Effector memory CD4-positive, alpha-beta T cell (primary cell): Measurements from ENCODE around the gene PSMD4.
"Not testable (repeated sequence)": the region's sequence is repeated elsewhere in the genome, so short reads cannot be mapped to it uniquely, and the experiment has no call there.

Experiments
- DNase-seq, 3 donors: peaks; one replicate each; pipeline ENCODE4 v3.0.0-alpha.2; 2020
- H3K27ac ChIP-seq: 2 replicates; pipeline ENCODE4 v1.7.0; 2013; ENCODE audit warnings: mild to moderate bottlenecking, low read length, moderate library complexity; ENCODE audit not compliant: insufficient read depth, poor library complexity, severe bottlenecking
- H3K27me3 ChIP-seq: replicated peaks from 2 replicates; pipeline ENCODE4 v1.7.0; 2013; ENCODE audit warnings: mild to moderate bottlenecking, low read length; ENCODE audit not compliant: insufficient read depth, control insufficient read depth, poor library complexity, severe bottlenecking
- H3K36me3 ChIP-seq: 2 replicates; pipeline ENCODE4 v1.7.0; 2013; ENCODE audit warnings: mild to moderate bottlenecking, low read length, moderate library complexity; ENCODE audit not compliant: control insufficient read depth, insufficient read depth
- H3K4me1 ChIP-seq: 2 replicates; pipeline ENCODE4 v1.7.0; 2013; ENCODE audit warnings: low read length, mild to moderate bottlenecking; ENCODE audit not compliant: control insufficient read depth, insufficient read depth, poor library complexity, severe bottlenecking
- H3K4me3 ChIP-seq: 2 replicates; pipeline ENCODE4 v1.7.0; 2013; ENCODE audit warnings: low read length, low read depth, mild to moderate bottlenecking; ENCODE audit not compliant: insufficient read depth, poor library complexity, severe bottlenecking
- H3K9me3 ChIP-seq: 2 replicates; pipeline ENCODE4 v1.7.0; 2013; ENCODE audit warnings: mild to moderate bottlenecking, low read length, moderate library complexity; ENCODE audit not compliant: control insufficient read depth
- total RNA-seq, 3 donors: gene quantifications; one replicate each; lab custom pipeline; 2026; lab: John Stamatoyannopoulos, UW

PSMD4 gene
- total RNA-seq = 38.1 to 57.9 (median 53.8) reads per million in 3 donors

DNA sequence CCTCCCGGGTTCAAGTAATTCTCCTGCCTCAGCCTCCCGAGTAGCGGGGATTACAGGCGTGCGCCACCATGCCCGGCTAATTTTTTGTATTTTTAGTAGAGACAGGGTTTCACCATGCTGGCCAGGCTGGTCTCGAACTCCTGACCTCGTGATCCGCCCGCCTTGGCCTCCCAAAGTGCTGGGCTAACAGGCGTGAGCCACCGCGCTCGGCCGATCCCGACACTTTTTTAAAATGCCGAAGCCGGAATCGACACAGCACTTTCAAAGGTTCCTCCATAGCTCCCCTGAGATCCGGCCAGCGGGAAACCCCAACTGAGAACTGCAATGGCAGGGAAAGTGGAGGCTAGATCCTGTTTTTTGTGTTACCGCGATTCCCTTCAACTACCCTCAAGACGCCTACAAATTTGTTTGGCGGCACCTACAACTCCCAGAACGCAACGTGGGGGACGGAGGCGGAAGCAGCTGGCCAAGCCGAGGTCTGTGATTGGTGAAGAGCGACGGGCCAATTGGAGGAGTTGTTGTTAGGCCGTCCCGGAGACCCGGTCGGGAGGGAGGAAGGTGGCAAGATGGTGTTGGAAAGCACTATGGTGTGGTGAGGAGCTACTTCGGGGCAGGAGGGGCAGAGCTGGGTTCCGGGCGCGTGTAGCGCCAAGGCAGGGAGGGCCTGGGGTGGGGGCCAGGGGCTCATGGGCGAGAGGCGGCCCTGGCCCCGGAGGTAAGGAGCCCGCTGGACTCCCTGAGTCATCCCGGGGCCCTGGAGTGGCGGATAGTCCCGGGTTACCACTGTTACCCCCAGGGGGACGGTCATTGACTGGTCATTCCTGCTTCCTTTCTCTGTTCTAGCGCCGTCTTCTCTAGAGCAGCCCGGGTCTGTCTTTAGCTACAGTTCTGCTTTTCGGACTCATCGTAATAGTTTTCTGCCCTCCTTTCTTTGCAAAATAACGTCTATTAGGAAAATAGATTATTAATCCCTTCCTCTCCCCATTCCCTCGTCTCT lies at the start of gene PSMD4:
PSMD4 (plus strand) TSS at position 518 of the 997 bp plus-strand sequence; CDS start at position 567, 49 bp downstream.
- Histone ChIP-seq H3K36me3 (peaks cover 1% of the 10 kb centered on the region), H3K4me3 (peak within 1 kb of the TSS; percentile 73), H3K4me1 (peaks cover 8% of the 10 kb centered on the region), H3K27ac (peak within 1 kb of the TSS; percentile 68), H3K27me3 (no peaks in the 10 kb centered on the region), H3K9me3 (no peaks in the 10 kb centered on the region)
- peak; percentile 88 to 89 (median 88) for DNase-seq

DNA sequence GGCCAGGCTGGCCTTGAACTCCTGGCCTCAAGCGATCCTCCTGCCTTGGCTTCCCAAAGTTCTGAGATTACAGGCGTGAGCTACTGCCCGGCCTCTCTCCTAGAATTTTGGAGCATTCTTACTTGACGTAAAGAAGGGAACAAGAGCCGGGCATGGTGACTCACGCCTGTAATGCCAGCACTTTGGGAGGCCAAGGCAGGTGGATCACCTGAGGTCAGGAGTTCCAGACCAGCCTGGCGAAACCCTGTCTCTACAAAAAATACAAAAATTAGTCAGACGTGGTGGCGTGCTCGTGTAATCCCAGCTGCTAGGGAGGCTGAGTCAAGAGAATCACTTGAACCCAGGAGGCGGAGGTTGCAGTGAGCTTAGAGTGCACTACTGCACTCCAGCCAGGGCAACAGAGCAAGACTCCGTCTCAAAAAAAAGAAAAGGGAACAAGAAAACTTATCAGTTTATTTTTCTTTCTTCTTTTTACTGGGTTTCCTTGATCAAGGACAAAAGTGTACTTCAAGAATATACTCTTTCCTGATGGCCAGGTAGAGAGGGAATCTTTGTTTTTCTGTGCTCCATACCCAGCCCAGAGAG lies 49.1 kb upstream of the PSMD4 start:
- DNase-seq, H3K4me1 ChIP-seq, H3K9me3 ChIP-seq, H3K27me3 ChIP-seq, H3K4me3 ChIP-seq, H3K27ac ChIP-seq: not testable (repeated sequence)
- H3K36me3 ChIP-seq = peaks cover 12% of the 10 kb centered on the region

DNA sequence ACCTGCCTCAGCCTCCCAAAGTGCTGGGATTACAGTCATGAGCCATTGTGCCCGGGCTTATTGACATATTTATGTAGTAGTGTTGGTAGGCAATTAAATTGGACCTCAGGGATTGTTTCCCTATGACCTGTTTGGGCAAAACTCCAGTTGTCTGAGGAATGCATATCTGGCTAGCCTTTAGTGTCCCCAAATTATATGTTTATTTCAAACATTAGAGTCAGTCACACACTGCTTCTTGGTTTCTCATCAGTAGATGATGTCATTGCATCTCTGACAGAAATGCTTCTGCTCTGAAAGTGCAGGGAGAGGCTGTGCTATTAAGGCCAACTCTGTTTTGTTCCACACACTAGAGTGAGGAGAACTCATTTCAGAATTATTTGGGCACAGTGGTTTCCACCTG lies 43.7 kb upstream of the PSMD4 start:
- H3K27me3 ChIP-seq = no peaks in the 10 kb centered on the region
- H3K4me3 ChIP-seq = no peak overlapping the region
- H3K9me3 ChIP-seq = no peaks in the 10 kb centered on the region
- no peak for DNase-seq
- H3K27ac ChIP-seq = no peak overlapping the region
- peaks cover 12% of the 10 kb centered on the region for H3K36me3 ChIP-seq
- H3K4me1 ChIP-seq = no peaks in the 10 kb centered on the region

DNA sequence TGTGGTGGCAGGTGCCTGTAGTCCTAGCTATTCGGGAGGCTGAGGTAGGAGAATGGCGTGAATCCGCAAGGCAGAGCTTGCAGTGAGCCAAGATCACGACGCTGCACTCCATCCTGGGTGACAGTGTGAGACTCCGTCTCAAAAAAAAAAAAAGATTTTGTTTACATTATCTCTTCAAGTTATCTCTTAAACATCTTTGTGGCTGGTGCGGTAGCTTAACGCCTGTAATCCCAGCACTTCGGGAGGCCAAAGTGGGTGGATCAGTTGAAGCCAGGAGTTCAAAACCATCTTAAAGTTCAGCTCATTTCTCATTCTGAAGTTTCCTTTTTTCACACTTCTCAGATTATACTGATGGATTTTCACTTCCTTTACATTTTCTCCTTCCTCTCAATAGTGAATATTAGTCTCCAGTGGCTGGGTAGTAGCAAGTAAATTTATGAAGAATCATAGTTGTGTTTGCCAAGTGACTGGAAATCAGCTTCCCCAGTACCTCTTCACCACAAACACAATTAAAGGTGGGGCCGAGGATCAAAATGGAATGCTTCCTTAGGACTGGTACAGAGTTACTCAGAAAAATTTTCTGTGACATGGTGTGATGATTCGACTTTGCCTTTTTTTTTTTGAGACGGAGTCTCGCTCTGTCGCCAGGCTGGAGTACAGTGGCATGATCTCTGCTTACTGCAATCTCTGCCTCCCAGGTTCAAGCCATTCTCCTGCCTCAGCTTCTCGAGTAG lies 42.4 kb upstream of the PSMD4 start:
- no peaks in the 10 kb centered on the region for H3K27me3 ChIP-seq
- H3K4me1 ChIP-seq = no peaks in the 10 kb centered on the region
- no peak for DNase-seq
- H3K27ac ChIP-seq = no peak overlapping the region
- H3K9me3 ChIP-seq = no peaks in the 10 kb centered on the region
- H3K36me3 ChIP-seq = peaks cover 7% of the 10 kb centered on the region
- H3K4me3 ChIP-seq = no peak overlapping the region

DNA sequence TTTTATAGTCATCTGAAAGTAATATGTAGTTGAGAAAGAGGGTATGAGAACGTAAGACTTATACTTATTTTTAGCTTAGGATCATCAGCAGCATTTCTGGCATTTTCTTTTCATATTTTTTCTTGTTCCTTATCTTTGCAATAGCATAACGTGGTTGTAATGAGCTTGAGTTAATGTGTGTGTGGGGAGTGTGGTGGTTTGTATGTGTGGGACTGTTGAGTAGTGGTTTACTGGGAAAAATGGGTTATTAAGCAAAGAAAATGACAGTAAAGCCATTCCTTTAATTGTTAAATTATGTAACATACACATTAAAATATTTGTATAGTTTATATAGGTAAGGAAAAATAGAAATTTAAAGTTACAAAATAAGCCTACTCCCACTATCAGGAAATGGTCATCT lies 41.0 kb upstream of the PSMD4 start:
- no peak overlapping the region for H3K27ac ChIP-seq
- no peak for DNase-seq
- no peak overlapping the region for H3K4me3 ChIP-seq
- no peaks in the 10 kb centered on the region for H3K27me3 ChIP-seq
- no peaks in the 10 kb centered on the region for H3K4me1 ChIP-seq
- H3K9me3 ChIP-seq = no peaks in the 10 kb centered on the region
- no peaks in the 10 kb centered on the region for H3K36me3 ChIP-seq

DNA sequence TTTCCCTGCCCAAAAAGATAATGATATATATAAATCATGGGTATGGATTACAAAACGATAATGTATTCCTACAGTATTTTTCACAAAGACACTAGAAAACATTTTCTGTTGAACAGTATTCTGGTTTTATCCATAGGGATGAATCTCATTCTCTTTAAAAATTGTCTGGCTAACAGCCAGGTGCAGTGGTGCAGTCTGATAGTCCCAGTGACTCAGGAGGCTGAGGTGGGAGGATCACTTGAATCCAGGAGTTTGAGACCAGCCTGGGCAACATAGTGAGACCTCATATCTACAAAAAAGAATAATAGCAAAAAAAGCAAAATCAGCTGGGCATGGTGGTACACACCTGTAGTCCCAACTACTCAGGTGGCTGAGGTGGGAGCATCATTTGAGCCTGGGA lies 32.9 kb upstream of the PSMD4 start:
- H3K27me3 ChIP-seq = no peaks in the 10 kb centered on the region
- no peaks in the 10 kb centered on the region for H3K4me1 ChIP-seq
- H3K4me3 ChIP-seq = no peak overlapping the region
- DNase-seq = no peak
- H3K36me3 ChIP-seq = peaks cover 13% of the 10 kb centered on the region
- H3K27ac ChIP-seq = no peak overlapping the region
- H3K9me3 ChIP-seq = no peaks in the 10 kb centered on the region

DNA sequence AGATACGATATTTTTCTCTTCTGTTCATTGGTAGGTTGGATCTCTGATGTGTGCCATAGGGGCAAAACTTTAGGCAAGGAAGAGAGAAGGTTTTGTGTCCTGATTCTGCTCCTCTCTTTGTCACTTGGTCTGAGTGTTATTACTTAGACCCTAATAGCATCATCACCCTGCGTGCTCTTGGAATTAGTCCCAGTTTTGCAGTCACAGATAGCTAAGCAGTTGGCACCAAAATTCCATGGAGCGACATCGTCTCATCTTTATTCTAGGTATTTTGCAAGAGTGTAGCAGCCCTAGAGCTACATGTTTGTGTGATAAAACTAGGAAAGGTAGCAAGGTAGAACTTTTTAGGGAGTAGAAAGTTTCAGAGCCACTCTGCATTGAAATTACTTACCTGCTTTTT lies 32.4 kb upstream of the PSMD4 start:
- H3K27ac ChIP-seq = no peak overlapping the region
- no peaks in the 10 kb centered on the region for H3K4me1 ChIP-seq
- peaks cover 14% of the 10 kb centered on the region for H3K36me3 ChIP-seq
- no peak overlapping the region for H3K4me3 ChIP-seq
- no peak for DNase-seq
- no peaks in the 10 kb centered on the region for H3K9me3 ChIP-seq
- no peaks in the 10 kb centered on the region for H3K27me3 ChIP-seq

DNA sequence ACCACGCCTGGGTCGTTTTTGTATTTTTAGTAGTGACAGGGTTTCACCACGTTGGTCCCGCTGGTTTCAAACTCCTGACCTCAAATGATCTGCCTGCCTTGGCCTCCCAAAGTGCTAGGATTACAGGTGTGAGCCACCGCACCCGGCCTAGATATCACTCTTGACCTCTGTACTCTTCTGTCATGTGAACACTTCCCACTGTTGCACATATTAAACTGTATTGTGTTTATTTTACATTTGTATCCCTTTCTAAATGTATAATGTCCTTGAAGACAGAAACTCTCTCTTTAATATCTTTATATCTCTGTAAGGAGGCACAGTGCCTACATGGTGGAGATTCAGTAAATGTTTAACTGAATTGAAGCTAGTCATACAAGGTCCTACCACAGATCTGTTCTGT lies 19.3 kb upstream of the PSMD4 start:
- Histone ChIP-seq H3K4me1 (no peaks in the 10 kb centered on the region), H3K27ac (no peak overlapping the region), H3K4me3 (no peak overlapping the region), H3K36me3 (peaks cover 82% of the 10 kb centered on the region), H3K9me3 (no peaks in the 10 kb centered on the region), H3K27me3 (no peaks in the 10 kb centered on the region)
- DNase-seq = no peak

DNA sequence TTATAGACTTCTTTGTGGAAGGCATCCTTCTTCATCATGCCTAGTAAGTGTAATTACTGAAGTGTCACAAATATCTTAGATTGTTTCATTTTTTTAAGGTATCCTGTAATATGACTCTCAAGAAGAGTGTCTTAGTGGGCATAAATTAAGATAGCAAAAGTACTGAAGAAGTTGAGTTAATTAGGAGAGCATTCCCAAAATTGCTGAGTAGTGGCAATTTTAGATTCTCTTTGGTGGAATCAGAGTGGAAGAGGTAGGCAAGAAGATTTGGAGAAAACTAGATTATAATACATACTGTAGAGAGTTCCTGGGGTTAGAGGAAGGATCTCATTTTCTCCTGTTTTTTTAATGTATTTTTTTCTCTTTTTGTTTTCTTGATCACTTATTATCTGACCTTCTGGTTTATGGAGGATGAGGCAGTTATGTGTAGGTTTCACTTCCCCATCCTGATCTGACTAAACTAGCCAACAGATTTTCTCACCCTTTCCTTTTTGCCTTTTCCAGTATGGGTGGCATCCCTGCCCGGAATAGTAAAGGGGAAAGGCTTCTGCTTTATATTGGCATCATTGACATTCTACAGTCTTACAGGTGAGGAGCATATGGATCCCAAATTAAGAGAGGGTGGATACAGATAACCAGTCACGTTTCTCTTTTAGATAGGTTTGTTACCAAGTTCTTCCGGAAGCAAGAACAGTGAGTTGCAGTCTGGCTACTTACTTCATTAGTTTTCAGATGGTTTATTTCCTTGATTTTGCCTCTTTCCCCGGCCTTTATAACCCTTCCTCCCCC lies 16.7 kb upstream of the PSMD4 start:
- no peaks in the 10 kb centered on the region for H3K4me1 ChIP-seq
- no peaks in the 10 kb centered on the region for H3K27me3 ChIP-seq
- H3K27ac ChIP-seq = no peak overlapping the region
- H3K9me3 ChIP-seq = no peaks in the 10 kb centered on the region
- no peak for DNase-seq
- H3K36me3 ChIP-seq = peaks cover 86% of the 10 kb centered on the region
- H3K4me3 ChIP-seq = no peak overlapping the region
